Stimulated activated CD8-positive, alpha-beta memory T cell treated with anti-CD3 and anti-CD28 coated beads, Interleukin-7, amount 100 ng/mL, for 48 hours (primary cell): ENCODE measurements around the gene TCF7.

Source experiments
- DNase-seq, 2 donors: peaks; one replicate each; pipeline ENCODE4 v3.0.0-alpha.2; 2020; ENCODE audit warnings: low read depth in 1 of 2; ENCODE audit errors: extremely low read depth in 1 of 2

Gene TCF7

GRCh38 chr5:134174841-134175839 is 60.7 kb downstream of the TCF7 start:
- no peak for DNase-seq

DNA sequence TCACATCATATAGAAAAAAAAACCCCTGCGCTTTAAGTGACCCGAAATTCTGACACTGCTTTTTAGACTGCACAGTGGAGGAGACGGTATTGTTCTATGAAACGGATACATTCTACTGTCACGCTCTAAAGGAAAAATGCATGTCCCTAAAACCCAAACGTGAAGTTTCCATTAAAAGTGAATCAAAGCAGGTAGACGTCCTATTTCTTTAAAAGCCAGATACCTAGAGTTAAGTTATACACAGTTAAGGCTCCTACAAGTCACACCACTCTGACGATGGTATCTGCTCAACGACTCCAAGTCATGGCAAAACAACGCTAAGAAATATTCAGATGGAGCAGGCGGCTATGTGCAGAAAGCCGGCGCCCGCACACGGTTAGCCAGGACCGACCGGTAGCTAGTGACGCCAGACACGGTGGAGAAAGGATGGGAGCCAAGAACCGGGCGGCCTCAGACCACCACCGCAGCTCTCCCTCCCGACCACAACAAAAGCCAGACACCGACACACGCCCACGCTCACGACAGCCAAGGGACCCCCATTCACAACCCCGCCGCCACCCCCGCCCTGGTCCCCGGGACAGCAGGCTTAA is 61.5 kb downstream of the TCF7 start:
- peak in 1 of 2 donors; percentile 14 for DNase-seq

DNA sequence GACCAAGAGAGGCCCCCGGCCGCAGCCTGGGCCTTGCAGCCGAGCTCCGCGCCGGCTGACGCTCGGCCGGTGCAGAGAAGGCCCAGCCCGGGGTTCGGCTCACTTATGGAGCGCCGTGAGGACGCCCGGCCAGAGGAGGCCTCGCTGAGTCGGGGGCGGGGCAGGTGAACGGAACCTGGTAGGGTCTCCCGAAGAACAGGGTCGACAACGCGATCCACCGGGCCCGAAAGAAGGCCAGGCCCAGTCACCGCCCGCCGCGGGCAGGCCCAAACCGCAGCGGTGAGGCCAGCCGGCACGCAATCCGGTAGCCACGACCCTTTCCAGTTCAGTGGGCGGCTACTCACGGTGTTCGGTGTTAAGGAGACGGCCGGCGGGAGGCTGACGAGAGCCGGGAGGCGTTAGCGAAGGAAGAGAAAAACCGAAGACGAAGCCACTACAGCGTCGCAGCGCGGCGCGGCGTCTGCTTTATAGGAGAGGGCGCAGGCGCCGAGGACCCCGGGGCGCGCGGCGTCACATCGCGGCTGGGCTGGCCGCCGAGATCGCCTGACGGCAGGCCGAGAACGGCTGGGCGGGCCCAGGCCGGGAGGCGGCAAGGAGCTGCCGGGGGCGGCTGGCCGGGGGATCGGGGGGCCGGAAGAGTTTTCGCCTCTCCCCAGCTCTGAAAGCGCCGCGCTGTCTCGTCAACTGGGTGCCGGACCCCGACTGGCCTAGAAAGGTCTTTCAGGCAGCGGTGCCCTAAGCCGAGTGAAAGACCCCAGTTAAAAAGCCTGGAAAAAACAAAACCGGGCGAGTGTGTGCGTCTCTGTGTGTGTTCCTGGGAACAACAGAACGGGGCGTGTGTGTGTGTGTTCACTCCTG is 62.3 kb downstream of the TCF7 start, which contains the start of gene SKP1:
Gene SKP1 (minus strand): TSS at position 440 of the 858 bp plus-strand sequence. CDS start 2,928 bp downstream, outside the sequence.
- peak; percentile 65 to 69 for DNase-seq

DNA sequence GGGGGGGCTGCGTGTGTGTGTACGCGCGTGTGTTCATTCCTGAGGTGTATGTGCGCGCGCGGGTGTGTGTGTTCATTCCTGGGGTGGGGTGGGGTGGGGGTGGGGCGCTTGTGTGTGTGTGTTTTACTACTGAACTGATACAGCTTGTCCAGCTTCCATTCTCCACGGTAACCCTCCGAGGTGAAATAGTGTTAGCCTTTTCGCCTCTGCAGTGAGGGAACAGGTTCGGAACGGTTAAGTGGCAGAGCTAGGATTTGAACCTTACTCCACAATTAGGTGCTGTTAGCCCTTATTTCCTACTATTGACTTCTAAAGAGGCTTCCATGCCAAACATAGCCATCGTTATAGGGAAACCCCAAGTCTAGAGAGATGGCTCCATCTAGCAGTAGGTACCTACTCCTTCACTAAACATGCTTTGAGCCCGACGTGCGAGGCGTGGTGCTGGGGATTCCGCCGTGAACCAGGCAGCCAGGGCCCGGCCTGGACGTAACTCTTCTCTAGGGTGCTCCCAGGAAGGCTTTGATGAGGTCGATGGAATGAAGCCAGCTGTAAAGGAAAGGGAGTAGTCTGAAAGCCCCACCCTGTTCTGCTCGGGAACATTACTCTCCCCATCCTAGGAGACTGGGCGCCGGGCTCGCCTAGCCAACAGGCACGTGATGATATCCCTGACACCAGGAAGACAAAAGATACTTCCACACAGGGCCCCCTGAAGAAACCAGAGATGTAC is 63.1 kb downstream of the TCF7 start:
- no peak for DNase-seq

DNA sequence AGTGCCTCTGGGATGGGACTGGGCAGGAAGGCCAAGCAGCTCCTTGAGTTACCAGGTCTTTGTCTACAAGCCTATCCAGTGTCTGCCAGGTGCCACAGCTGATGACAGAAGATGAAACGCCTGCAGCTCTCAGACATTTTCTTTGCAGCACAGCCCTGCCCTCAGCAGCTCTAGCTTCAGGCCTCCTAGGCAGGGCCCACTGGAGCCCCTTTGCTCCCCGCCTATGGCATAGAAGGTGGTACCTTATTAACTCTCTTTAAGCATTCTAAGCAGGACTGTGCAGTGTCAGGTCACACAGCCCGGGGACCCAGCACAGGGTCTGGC is 63.6 kb downstream of the TCF7 start:
- DNase-seq: no peak

DNA sequence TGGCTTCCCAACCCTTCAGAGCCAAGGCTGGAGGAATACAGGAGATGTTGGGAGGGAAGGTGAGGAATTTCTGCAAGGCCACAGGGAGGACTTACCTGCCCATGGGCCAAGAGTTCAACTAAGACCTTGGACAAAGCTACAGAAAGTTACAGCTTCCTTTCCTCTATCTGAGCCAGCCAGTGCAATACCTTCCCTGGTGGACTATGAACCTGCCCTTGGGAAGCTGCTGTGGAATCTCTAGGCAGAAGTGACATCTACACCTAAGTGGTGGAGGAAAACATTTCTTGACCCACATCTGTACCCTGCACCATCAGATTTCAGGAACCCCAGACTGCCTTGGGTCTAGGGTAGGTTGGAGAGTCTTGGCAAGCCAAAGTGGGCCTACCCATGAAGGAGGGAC is 69.0 kb downstream of the TCF7 start:
- no peak for DNase-seq

GRCh38 chr5:134184155-134185135 is 70.0 kb downstream of the TCF7 start:
- peak; percentile 33 to 63 for DNase-seq

DNA sequence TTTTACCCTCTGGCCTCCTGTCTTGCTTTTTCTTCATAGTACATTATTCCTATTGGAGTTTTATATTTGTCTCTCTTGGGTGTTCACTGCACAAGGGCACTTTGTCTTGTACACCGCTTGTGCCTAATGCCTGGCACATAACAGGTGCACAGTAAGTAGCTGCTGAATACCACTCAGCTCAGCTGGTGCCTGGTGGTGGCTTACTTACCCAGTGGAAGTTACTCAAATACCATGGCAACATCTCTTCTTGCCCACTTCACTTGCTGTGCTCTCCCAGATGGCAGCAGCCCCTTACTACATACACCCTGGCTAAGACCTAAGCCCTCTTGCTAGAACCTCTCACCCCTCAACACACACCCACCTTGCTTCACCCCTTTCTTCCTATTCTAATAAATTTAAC is 73.6 kb downstream of the TCF7 start:
- no peak for DNase-seq

- DNase-seq: no peak
Measured at GRCh38 chr5:134189031-134189430, 74.5 kb downstream of the TCF7 start.

DNA sequence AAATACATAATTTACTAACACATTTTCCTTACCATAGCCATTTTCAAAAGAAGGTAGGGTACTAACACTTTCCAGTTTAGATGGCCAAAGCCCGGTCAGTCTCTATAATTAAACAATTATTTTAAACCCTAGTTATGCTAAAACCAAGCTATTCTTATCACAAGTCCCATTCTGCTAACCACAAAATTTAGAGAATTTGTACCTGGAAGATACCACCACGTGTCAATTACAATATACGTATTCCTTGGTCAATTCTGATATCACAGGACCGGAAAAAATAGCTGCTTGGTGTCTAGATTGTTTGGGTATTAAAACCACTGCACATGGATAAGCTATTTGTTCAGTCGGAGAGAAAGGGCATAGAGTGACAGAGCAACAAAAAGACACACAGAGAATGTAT is 81.2 kb downstream of the TCF7 start:
- no peak for DNase-seq
